PFSK-1 (cell line): Measurements from ENCODE around the gene CYFIP2.

ENCODE experiments used
- FOXP2 ChIP-seq: optimal IDR thresholded peaks from 2 replicates; pipeline ENCODE3; 2011; ENCODE audit warnings: borderline replicate concordance, control low read depth, inconsistent platforms; ENCODE audit not compliant: insufficient read depth; ENCODE audit errors: extremely low read length, extremely low read depth
- POLR2AphosphoS5 ChIP-seq: IDR thresholded peaks from 2 replicates; pipeline ENCODE4 v1.6.1; 2012; ENCODE audit warnings: low read depth, mild to moderate bottlenecking, control low read depth, low read length, moderate library complexity
- SIN3A ChIP-seq: IDR thresholded peaks from 2 replicates; pipeline ENCODE4 v1.6.1; 2012; ENCODE audit warnings: mild to moderate bottlenecking, low read length, moderate library complexity, borderline replicate concordance; ENCODE audit not compliant: insufficient read depth
- TAF1 ChIP-seq: IDR thresholded peaks from 2 replicates; pipeline ENCODE4 v1.6.1; 2012; ENCODE audit warnings: low read length, control low read depth, borderline replicate concordance; ENCODE audit not compliant: insufficient read depth
- TF ChIP-seq, protein P1 (sequence below), 2 experiments: IDR thresholded peaks; 2 replicates each; pipeline versions ENCODE4 v1.6.1 to v1.8.0; 2011 to 2012; ENCODE audit warnings: low read depth in 2 of 2, low read length in 2 of 2, control low read depth in 1 of 2, inconsistent platforms in 1 of 2, mild to moderate bottlenecking in 1 of 2, moderate library complexity in 1 of 2; ENCODE audit not compliant: insufficient read depth in 1 of 2

DNA sequence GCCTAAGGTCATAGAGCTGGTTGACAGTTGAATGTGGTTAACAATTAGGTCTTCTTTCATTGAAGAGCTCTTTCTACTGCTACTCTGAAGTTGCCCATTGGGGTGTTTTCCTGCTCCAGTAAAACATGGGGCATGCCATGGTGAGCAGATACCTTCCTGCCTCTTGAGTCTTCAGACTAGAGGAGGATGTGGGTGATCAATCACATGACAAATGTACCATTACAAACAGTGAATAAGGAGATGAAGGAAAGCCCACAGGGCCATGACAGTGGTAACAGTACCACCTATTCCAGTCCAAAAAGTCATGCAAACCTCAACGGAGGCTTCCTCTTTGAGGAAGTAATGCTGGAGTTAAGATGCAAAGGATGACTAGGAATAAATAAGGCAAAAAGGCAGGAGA, 73.5 kb downstream of the CYFIP2 start:
- TF ChIP-seq POLR2AphosphoS5 (no peak), TAF1 (no peak), SIN3A (no peak), FOXP2 (no peak)
- TF ChIP-seq, protein P1, sequence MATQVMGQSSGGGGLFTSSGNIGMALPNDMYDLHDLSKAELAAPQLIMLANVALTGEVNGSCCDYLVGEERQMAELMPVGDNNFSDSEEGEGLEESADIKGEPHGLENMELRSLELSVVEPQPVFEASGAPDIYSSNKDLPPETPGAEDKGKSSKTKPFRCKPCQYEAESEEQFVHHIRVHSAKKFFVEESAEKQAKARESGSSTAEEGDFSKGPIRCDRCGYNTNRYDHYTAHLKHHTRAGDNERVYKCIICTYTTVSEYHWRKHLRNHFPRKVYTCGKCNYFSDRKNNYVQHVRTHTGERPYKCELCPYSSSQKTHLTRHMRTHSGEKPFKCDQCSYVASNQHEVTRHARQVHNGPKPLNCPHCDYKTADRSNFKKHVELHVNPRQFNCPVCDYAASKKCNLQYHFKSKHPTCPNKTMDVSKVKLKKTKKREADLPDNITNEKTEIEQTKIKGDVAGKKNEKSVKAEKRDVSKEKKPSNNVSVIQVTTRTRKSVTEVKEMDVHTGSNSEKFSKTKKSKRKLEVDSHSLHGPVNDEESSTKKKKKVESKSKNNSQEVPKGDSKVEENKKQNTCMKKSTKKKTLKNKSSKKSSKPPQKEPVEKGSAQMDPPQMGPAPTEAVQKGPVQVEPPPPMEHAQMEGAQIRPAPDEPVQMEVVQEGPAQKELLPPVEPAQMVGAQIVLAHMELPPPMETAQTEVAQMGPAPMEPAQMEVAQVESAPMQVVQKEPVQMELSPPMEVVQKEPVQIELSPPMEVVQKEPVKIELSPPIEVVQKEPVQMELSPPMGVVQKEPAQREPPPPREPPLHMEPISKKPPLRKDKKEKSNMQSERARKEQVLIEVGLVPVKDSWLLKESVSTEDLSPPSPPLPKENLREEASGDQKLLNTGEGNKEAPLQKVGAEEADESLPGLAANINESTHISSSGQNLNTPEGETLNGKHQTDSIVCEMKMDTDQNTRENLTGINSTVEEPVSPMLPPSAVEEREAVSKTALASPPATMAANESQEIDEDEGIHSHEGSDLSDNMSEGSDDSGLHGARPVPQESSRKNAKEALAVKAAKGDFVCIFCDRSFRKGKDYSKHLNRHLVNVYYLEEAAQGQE (IDR thresholded peaks at IDR 0.05; ENCODE audit: insufficient read depth in 1 of 2, low read depth in 2 of 2, low read length in 2 of 2), result no peak
